Osteoblast (primary cell): Measurements from ENCODE around the gene FTO. TPM values are rescaled to one million over a fixed set of nuclear protein-coding genes. Genes with fewer than 3 reads are reported as not detected.

Experiments used
- DNase-seq: peaks from one replicate; pipeline ENCODE4 v3.0.0; 2011; ENCODE audit warnings: low spot score, mixed read lengths; ENCODE audit not compliant: insufficient read length; ENCODE audit errors: missing footprints
- H2AFZ ChIP-seq: 2 replicates; pipeline ENCODE4 v1.6.0; 2011; ENCODE audit warnings: mild to moderate bottlenecking, low read length
- H3K27ac ChIP-seq: 2 replicates; pipeline ENCODE4 v1.5.1; 2011; ENCODE audit warnings: mild to moderate bottlenecking, low read depth, low read length, moderate library complexity
- H3K27me3 ChIP-seq: 2 replicates; pipeline ENCODE4 v1.6.0; 2012; ENCODE audit warnings: mild to moderate bottlenecking, control low read depth, inconsistent platforms, low read length, moderate library complexity; ENCODE audit not compliant: insufficient read depth
- H3K36me3 ChIP-seq: 2 replicates; pipeline ENCODE4 v1.5.1; 2011; ENCODE audit warnings: mild to moderate bottlenecking, low read length, control low read depth, moderate library complexity; ENCODE audit not compliant: insufficient read depth
- H3K4me1 ChIP-seq: 2 replicates; pipeline ENCODE4 v1.5.1; 2011; ENCODE audit warnings: mild to moderate bottlenecking, low read length, control low read depth, moderate library complexity; ENCODE audit not compliant: insufficient read depth
- H3K4me2 ChIP-seq: 2 replicates; pipeline ENCODE4 v1.6.0; 2011; ENCODE audit warnings: mild to moderate bottlenecking, low read length; ENCODE audit not compliant: insufficient read depth
- H3K4me3 ChIP-seq: fragments of 200-600 bp; sonication (generic); 3 replicates; pipeline ENCODE4 v1.5.1; 2012; ENCODE audit warnings: mild to moderate bottlenecking, low read length, inconsistent platforms; ENCODE audit not compliant: insufficient read depth
- H3K79me2 ChIP-seq: 2 replicates; pipeline ENCODE4 v1.6.0; 2012; ENCODE audit warnings: mild to moderate bottlenecking, low read length, control low read depth, inconsistent platforms; ENCODE audit not compliant: insufficient read depth
- H3K9me3 ChIP-seq: 2 replicates; pipeline ENCODE4 v1.5.1; 2011; ENCODE audit warnings: low read depth, low read length, control low read depth
- H4K20me1 ChIP-seq: 2 replicates; pipeline ENCODE4 v1.6.0; 2012; ENCODE audit warnings: mild to moderate bottlenecking, low read length, control low read depth; ENCODE audit not compliant: insufficient read depth
- CTCF ChIP-seq: IDR thresholded peaks from 2 replicates; pipeline ENCODE4 v1.5.1; 2011; ENCODE audit warnings: mild to moderate bottlenecking, low read depth, low read length, moderate library complexity; ENCODE audit errors: extremely low read depth
- total RNA-seq: library from RNA; depleted of rRNA; stranded (reverse); fragments of >200 nt; gene quantifications from 2 replicates; pipeline ENCODE4 v1.2.3, GENCODE V29; 2012

The FTO gene
- total RNA-seq, 1 donor: 152 TPM

GRCh38 chr16:53805752-53806151 is 101.8 kb downstream of the FTO start:
- no peak overlapping the region for H2AFZ ChIP-seq
- no peak overlapping the region for H3K27ac ChIP-seq
- H3K79me2 ChIP-seq: peaks cover 46% of the 10 kb centered on the region
- H3K4me3 ChIP-seq: no peak overlapping the region
- H3K27me3 ChIP-seq: no peaks in the 10 kb centered on the region
- no peak for TF ChIP-seq CTCF
- H3K4me1 ChIP-seq: peaks cover 22% of the 10 kb centered on the region
- H3K9me3 ChIP-seq: no peaks in the 10 kb centered on the region
- peaks cover 7% of the 10 kb centered on the region for H3K36me3 ChIP-seq
- no peak overlapping the region for H3K4me2 ChIP-seq
- DNase-seq: no peak
- no peaks in the 10 kb centered on the region for H4K20me1 ChIP-seq

- peak overlapping the region; percentile 57 for H3K4me2 ChIP-seq
- peaks cover 28% of the 10 kb centered on the region for H3K4me1 ChIP-seq
- peaks cover 29% of the 10 kb centered on the region for H3K79me2 ChIP-seq
- peak overlapping the region; percentile 80 for H3K27ac ChIP-seq
- H3K27me3 ChIP-seq: no peaks in the 10 kb centered on the region
- TF ChIP-seq CTCF: no peak
- peak overlapping the region; percentile 31 for H2AFZ ChIP-seq
- H3K36me3 ChIP-seq: peaks cover 18% of the 10 kb centered on the region
- no peak for DNase-seq
- H3K9me3 ChIP-seq: no peaks in the 10 kb centered on the region
- H4K20me1 ChIP-seq: no peaks in the 10 kb centered on the region
- no peak overlapping the region for H3K4me3 ChIP-seq
These were observed 105.4 kb downstream of the FTO start for GRCh38 chr16:53809088-53809932.

- peaks cover 8% of the 10 kb centered on the region for H3K79me2 ChIP-seq
- no peak overlapping the region for H2AFZ ChIP-seq
- H3K27me3 ChIP-seq: no peaks in the 10 kb centered on the region
- no peaks in the 10 kb centered on the region for H4K20me1 ChIP-seq
- no peak overlapping the region for H3K4me3 ChIP-seq
- H3K4me2 ChIP-seq: no peak overlapping the region
- no peak overlapping the region for H3K27ac ChIP-seq
- H3K9me3 ChIP-seq: no peaks in the 10 kb centered on the region
- no peak for TF ChIP-seq CTCF
- DNase-seq: no peak
- H3K36me3 ChIP-seq: peaks cover 21% of the 10 kb centered on the region
- peaks cover 49% of the 10 kb centered on the region for H3K4me1 ChIP-seq
These were observed 109.0 kb downstream of the FTO start for GRCh38 chr16:53812914-53813313.

- H4K20me1 ChIP-seq: no peaks in the 10 kb centered on the region
- peaks cover 3% of the 10 kb centered on the region for H3K79me2 ChIP-seq
- H3K27ac ChIP-seq: no peak overlapping the region
- no peaks in the 10 kb centered on the region for H3K9me3 ChIP-seq
- peaks cover 21% of the 10 kb centered on the region for H3K36me3 ChIP-seq
- TF ChIP-seq CTCF: no peak
- no peak for DNase-seq
- no peaks in the 10 kb centered on the region for H3K27me3 ChIP-seq
- no peak overlapping the region for H3K4me2 ChIP-seq
- H2AFZ ChIP-seq: no peak overlapping the region
- no peak overlapping the region for H3K4me3 ChIP-seq
- peaks cover 40% of the 10 kb centered on the region for H3K4me1 ChIP-seq
These were observed 110.8 kb downstream of the FTO start for GRCh38 chr16:53814801-53815200.
